KMS-11 (cell line): ENCODE measurements around the gene SLC4A2.

Experiments
- H2AFZ ChIP-seq: fragments of 200-600 bp; sonication (generic); 2 replicates; pipeline ENCODE4 v1.6.1; 2016; ENCODE audit warnings: antibody characterized with exemption, mixed run types, low read depth
- H3K27ac ChIP-seq: fragments of 200-600 bp; sonication (generic); 2 replicates; pipeline ENCODE4 v1.6.1; 2016; ENCODE audit warnings: mild to moderate bottlenecking, mixed run types
- H3K27me3 ChIP-seq: fragments of 200-600 bp; sonication (generic); 2 replicates; pipeline ENCODE4 v1.6.1; 2017; ENCODE audit warnings: mild to moderate bottlenecking, low read depth, mixed run types, moderate library complexity; ENCODE audit not compliant: insufficient read depth
- H3K36me3 ChIP-seq: fragments of 200-600 bp; sonication (generic); 2 replicates; pipeline ENCODE4 v1.6.1; 2017; ENCODE audit warnings: mild to moderate bottlenecking, mixed run types; ENCODE audit not compliant: insufficient read depth
- H3K4me1 ChIP-seq: fragments of 200-600 bp; sonication (generic); 2 replicates; pipeline ENCODE4 v1.6.1; 2016; ENCODE audit warnings: mild to moderate bottlenecking, low read depth, mixed run types; ENCODE audit not compliant: poor library complexity, severe bottlenecking
- H3K4me2 ChIP-seq: fragments of 200-600 bp; sonication (generic); 2 replicates; pipeline ENCODE4 v1.7.0; 2016; ENCODE audit warnings: mild to moderate bottlenecking, mixed run types
- H3K4me3 ChIP-seq: fragments of 200-600 bp; sonication (generic); IDR thresholded peaks from 2 replicates; pipeline ENCODE4 v1.6.1; 2017; ENCODE audit warnings: low read depth, low read length, mixed read lengths; ENCODE audit not compliant: insufficient read depth
- H3K79me2 ChIP-seq: fragments of 200-600 bp; sonication (generic); 2 replicates; pipeline ENCODE4 v1.6.1; 2016; ENCODE audit warnings: low read depth, mixed run types; ENCODE audit not compliant: insufficient read depth
- H3K9ac ChIP-seq: fragments of 200-600 bp; sonication (generic); 2 replicates; pipeline ENCODE4 v1.6.1; 2016; ENCODE audit warnings: mild to moderate bottlenecking, mixed run types
- H4K20me1 ChIP-seq: fragments of 200-600 bp; sonication (generic); 2 replicates; pipeline ENCODE4 v1.6.1; 2016; ENCODE audit warnings: mild to moderate bottlenecking, mixed run types; ENCODE audit not compliant: insufficient read depth
- CTCF ChIP-seq: fragments of 200-600 bp; sonication (generic); conservative IDR thresholded peaks from 2 replicates; pipeline ENCODE4 v1.6.1; 2017; ENCODE audit warnings: low read depth, mild to moderate bottlenecking, antibody characterized with exemption, low read length, moderate library complexity, mixed read lengths

The SLC4A2 gene

GRCh38 chr7:151016942-151017341 lies 42.4 kb upstream of the SLC4A2 start:
- Histone ChIP-seq H3K9ac (no peak overlapping the region), H3K4me2 (no peak overlapping the region)

GRCh38 chr7:151017370-151017952 lies 41.9 kb upstream of the SLC4A2 start:
- H4K20me1 ChIP-seq = no peaks in the 10 kb centered on the region
- H3K4me3 ChIP-seq = no peak overlapping the region
- TF ChIP-seq CTCF = no peak
- no peak overlapping the region for H3K9ac ChIP-seq
- peak overlapping the region; percentile 66; the same call in 1 of the 2 replicates for H3K4me2 ChIP-seq
- peaks cover 30% of the 10 kb centered on the region for H3K27me3 ChIP-seq
- H3K27ac ChIP-seq = no peak overlapping the region
- peaks cover 18% of the 10 kb centered on the region for H3K4me1 ChIP-seq
- no peaks in the 10 kb centered on the region for H3K79me2 ChIP-seq
- no peaks in the 10 kb centered on the region for H3K36me3 ChIP-seq
- H2AFZ ChIP-seq = peak overlapping the region; percentile 76; the same call in 1 of the 2 replicates

More at GRCh38 chr7:151016942-151017341, 42.4 kb upstream of the SLC4A2 start:
- no peak for TF ChIP-seq CTCF
- H3K27me3 ChIP-seq = peaks cover 24% of the 10 kb centered on the region
- no peak overlapping the region for H2AFZ ChIP-seq
- no peaks in the 10 kb centered on the region for H3K79me2 ChIP-seq
- no peaks in the 10 kb centered on the region for H4K20me1 ChIP-seq
- H3K4me1 ChIP-seq = peaks cover 18% of the 10 kb centered on the region
- H3K36me3 ChIP-seq = no peaks in the 10 kb centered on the region
- H3K27ac ChIP-seq = no peak overlapping the region
- H3K4me3 ChIP-seq = no peak overlapping the region

GRCh38 chr7:151017953-151018420 lies 41.4 kb upstream of the SLC4A2 start:
- Histone ChIP-seq H3K79me2 (no peaks in the 10 kb centered on the region), H3K4me2 (peak overlapping the region; percentile 66), H3K9ac (peak overlapping the region; percentile 33; the same call in 1 of the 2 replicates), H3K27ac (no peak overlapping the region), H3K4me1 (peaks cover 18% of the 10 kb centered on the region), H2AFZ (peak overlapping the region; percentile 76), H3K4me3 (no peak overlapping the region), H3K27me3 (peaks cover 30% of the 10 kb centered on the region), H3K36me3 (no peaks in the 10 kb centered on the region), H4K20me1 (no peaks in the 10 kb centered on the region)
- TF ChIP-seq CTCF = peak; percentile 95

DNA sequence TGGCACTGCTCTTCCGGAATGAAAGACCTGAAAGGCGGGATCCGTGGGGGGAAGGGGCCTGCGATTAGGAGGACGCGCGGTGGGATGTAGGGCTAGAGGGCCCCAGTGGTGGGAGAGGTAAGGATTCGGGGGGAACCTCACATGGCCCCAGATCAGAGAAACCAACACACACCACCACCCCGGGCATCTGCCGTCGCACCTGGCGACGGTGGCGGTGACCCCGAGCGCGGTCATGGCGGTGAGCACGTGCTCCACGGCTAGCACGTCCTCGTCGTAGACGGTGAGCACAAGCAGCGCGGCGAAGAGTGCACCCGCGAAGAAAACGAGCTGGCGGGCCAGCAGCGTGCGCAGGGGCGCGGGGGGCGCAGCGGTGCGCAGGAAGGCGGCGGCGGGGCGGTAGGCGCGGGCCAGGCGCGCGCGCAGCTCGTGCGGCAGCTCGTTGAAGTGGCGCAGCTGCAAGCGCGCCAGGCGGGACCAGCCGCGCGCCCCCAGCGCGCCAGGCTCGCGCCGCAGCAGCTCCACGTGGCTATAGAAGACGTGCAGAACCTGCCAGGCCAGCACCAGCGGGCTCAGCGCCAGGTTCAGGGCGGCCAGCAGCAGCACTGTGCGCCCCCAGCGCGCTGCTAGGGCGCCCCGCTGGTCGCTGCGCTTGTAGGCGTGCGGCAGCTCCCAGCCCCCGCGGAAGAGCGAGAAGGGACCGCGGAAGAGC lies 40.8 kb upstream of the SLC4A2 start:
- Histone ChIP-seq H3K4me2 (peak overlapping the region; percentile 66), H3K79me2 (no peaks in the 10 kb centered on the region), H3K36me3 (no peaks in the 10 kb centered on the region), H3K4me3 (no peak overlapping the region), H3K27me3 (peaks cover 30% of the 10 kb centered on the region), H4K20me1 (no peaks in the 10 kb centered on the region), H2AFZ (peak overlapping the region; percentile 76), H3K4me1 (peaks cover 12% of the 10 kb centered on the region), H3K9ac (peak overlapping the region; percentile 33; the same call in 1 of the 2 replicates), H3K27ac (no peak overlapping the region)
- TF ChIP-seq CTCF = peak; percentile 30; the same call in 1 of the 2 replicates
